GM18861 (cell line): ENCODE data around the gene DCUN1D2.

Experiments used
- ATAC-seq: cut with Tn5 transposase; IDR thresholded peaks from one replicate; pipeline ENCODE4 v1.9.1; 2021; ENCODE audit not compliant: unreplicated experiment

The DCUN1D2 gene

GRCh38 chr13:113428469-113428865 lies 62.0 kb downstream of the DCUN1D2 start:
- ATAC-seq, result no peak

GRCh38 chr13:113427562-113428468 lies 62.7 kb downstream of the DCUN1D2 start:
- ATAC-seq, result no peak

GRCh38 chr13:113426591-113426986 lies 63.9 kb downstream of the DCUN1D2 start:
- no peak for ATAC-seq

- ATAC-seq, result no peak
Measured at GRCh38 chr13:113425941-113426590, 64.4 kb downstream of the DCUN1D2 start.

GRCh38 chr13:113423520-113424163 lies 66.9 kb downstream of the DCUN1D2 start:
- ATAC-seq, result no peak

GRCh38 chr13:113422807-113423519 lies 67.5 kb downstream of the DCUN1D2 start:
- ATAC-seq, result no peak

GRCh38 chr13:113421673-113422270 lies 68.7 kb downstream of the DCUN1D2 start:
- ATAC-seq, result no peak

- no peak for ATAC-seq
Measured at GRCh38 chr13:113420833-113421600, 69.5 kb downstream of the DCUN1D2 start.

- no peak for ATAC-seq
Measured at GRCh38 chr13:113420232-113420631, 70.3 kb downstream of the DCUN1D2 start.

GRCh38 chr13:113419531-113420193 lies 70.8 kb downstream of the DCUN1D2 start:
- ATAC-seq, result no peak

- no peak for ATAC-seq
Measured at GRCh38 chr13:113418722-113419049, 71.8 kb downstream of the DCUN1D2 start.

GRCh38 chr13:113417836-113418721 lies 72.4 kb downstream of the DCUN1D2 start:
- no peak for ATAC-seq

GRCh38 chr13:113417008-113417751 lies 73.3 kb downstream of the DCUN1D2 start:
- ATAC-seq, result no peak

- no peak for ATAC-seq
Measured at GRCh38 chr13:113415825-113416224, 74.7 kb downstream of the DCUN1D2 start.

- ATAC-seq, result no peak
Measured at GRCh38 chr13:113415032-113415431, 75.5 kb downstream of the DCUN1D2 start.

GRCh38 chr13:113414335-113414734 lies 76.2 kb downstream of the DCUN1D2 start:
- no peak for ATAC-seq

- no peak for ATAC-seq
Measured at GRCh38 chr13:113413898-113414282, 76.6 kb downstream of the DCUN1D2 start.
